ENCODE measurements around the gene SESN2. TPM values are rescaled to one million over a fixed set of nuclear protein-coding genes. Genes with fewer than 3 reads are reported as not detected.
A peak's percentile ranks its signal among the peaks of the same experiment; 100 is the strongest.

Gene SESN2
- polyA plus RNA-seq (2011; rRNA removed) (16.6 and 16.7 TPM in 2 replicates), polyA plus RNA-seq (2017; fragmentation: RNase III; extraction: RNeasy Plus Mini Kit Qiagen cat#74134 plus additional on column Dnase treatment) (5.2 to 5.6 TPM (median 5.6 TPM) in 3 replicates), polyA minus RNA-seq (2011; rRNA and poly(A)+ RNA removed) (25.4 and 29.1 TPM in 2 replicates)
- 6.2 and 7.9 TPM in 2 replicates for polyA plus RNA-seq (2012; cell fraction: cytosol; rRNA removed)
- 12.5 and 16.4 TPM in 2 replicates for polyA plus RNA-seq (2012; cell fraction: nucleus; rRNA removed)

- H3K4me3 ChIP-seq = peak within 1 kb of the TSS; percentile 100
- ChIA-PET POLR2A (interaction anchor here (0.8 to 2.6 kb wide), 9 partner anchors 10 to 389 kb away, joined by 3 to 25 read pairs (median 3); partner anchors contain the start of genes ATP5IF1, MED18 and RNU11), CTCF (interaction anchor here (1.2 to 5.3 kb wide), 2 partner anchors 11 to 101 kb away, joined by 4 to 34 read pairs; no protein-coding TSS in a partner anchor)
- H3K9me3 ChIP-seq = no peaks in the 10 kb centered on the region
- TF ChIP-seq POLR2A (IDR thresholded peaks at IDR 0.05; ENCODE audit: low read length) (peak; percentile 68), CEBPB (IDR thresholded peaks at IDR 0.05) (peak; percentile 39 to 40; a peak in 2 of 4 replicates), NPAS2 (CRISPR knock-in tag; IDR thresholded peaks at IDR 0.05; ENCODE audit: borderline replicate concordance) (no peak), JUN (IDR thresholded peaks at IDR 0.05) (peak in 1 of 2 experiments; percentile 77; a peak in 3 of 5 replicates), PHF8 (IDR thresholded peaks at IDR 0.05; ENCODE audit: borderline replicate concordance, low read depth) (peak; percentile 64), EP300 (IDR thresholded peaks at IDR 0.05) (peak in 1 of 2 experiments; percentile 41; a peak in 1 of 5 replicates)
- TF ChIP-seq, protein P1, sequence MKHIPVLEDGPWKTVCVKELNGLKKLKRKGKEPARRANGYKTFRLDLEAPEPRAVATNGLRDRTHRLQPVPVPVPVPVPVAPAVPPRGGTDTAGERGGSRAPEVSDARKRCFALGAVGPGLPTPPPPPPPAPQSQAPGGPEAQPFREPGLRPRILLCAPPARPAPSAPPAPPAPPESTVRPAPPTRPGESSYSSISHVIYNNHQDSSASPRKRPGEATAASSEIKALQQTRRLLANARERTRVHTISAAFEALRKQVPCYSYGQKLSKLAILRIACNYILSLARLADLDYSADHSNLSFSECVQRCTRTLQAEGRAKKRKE (CRISPR knock-in tag; IDR thresholded peaks at IDR 0.05; ENCODE audit: low read depth) = no peak
- TF ChIP-seq, protein P2, sequence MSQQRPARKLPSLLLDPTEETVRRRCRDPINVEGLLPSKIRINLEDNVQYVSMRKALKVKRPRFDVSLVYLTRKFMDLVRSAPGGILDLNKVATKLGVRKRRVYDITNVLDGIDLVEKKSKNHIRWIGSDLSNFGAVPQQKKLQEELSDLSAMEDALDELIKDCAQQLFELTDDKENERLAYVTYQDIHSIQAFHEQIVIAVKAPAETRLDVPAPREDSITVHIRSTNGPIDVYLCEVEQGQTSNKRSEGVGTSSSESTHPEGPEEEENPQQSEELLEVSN (IDR thresholded peaks at IDR 0.05; ENCODE audit: borderline replicate concordance, low read depth) = no peak
- TF ChIP-seq, protein P3, sequence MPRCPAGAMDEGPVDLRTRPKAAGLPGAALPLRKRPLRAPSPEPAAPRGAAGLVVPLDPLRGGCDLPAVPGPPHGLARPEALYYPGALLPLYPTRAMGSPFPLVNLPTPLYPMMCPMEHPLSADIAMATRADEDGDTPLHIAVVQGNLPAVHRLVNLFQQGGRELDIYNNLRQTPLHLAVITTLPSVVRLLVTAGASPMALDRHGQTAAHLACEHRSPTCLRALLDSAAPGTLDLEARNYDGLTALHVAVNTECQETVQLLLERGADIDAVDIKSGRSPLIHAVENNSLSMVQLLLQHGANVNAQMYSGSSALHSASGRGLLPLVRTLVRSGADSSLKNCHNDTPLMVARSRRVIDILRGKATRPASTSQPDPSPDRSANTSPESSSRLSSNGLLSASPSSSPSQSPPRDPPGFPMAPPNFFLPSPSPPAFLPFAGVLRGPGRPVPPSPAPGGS (IDR thresholded peaks at IDR 0.05) = peak; percentile 88; the same call in 1 of the 3 replicates
- H3K27ac ChIP-seq = peak within 1 kb of the TSS; percentile 99
- H3K4me2 ChIP-seq = peak within 1 kb of the TSS; percentile 82
- ATAC-seq (peak; percentile 94 to 95), DNase-seq (ENCODE audit: low read depth in 1 of 2, low spot score in 1 of 2) (peak; percentile 85 to 94), FAIRE-seq (no peak)
- peaks cover 44% of the 10 kb centered on the region for H3K4me1 ChIP-seq
- 0% methylated on average over 13 of the region's 76 CpGs for WGBS (ENCODE audit: missing lambda C conversion rate)
These were observed at the start of gene SESN2 for GRCh38 chr1:28259252-28259933. Gene SESN2 (plus strand): TSS chr1:28259518. CDS start chr1:28259848, 330 bp downstream.

- Histone ChIP-seq H3K4me3 (no peak overlapping the region), H3K4me1 (0 out of 3 replicates have a peak, but pooled peaks cover 3% of the 10 kb centered on the region), H3K9me3 (no peaks in the 10 kb centered on the region), H3K4me2 (no peak overlapping the region), H3K27ac (no peak overlapping the region)
- 83% methylated on average over 1 of the region's 1 CpG for WGBS (ENCODE audit: missing lambda C conversion rate)
- TF ChIP-seq, protein P4, sequence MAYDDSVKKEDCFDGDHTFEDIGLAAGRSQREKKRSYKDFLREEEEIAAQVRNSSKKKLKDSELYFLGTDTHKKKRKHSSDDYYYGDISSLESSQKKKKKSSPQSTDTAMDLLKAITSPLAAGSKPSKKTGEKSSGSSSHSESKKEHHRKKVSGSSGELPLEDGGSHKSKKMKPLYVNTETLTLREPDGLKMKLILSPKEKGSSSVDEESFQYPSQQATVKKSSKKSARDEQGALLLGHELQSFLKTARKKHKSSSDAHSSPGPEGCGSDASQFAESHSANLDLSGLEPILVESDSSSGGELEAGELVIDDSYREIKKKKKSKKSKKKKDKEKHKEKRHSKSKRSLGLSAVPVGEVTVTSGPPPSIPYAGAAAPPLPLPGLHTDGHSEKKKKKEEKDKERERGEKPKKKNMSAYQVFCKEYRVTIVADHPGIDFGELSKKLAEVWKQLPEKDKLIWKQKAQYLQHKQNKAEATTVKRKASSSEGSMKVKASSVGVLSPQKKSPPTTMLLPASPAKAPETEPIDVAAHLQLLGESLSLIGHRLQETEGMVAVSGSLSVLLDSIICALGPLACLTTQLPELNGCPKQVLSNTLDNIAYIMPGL (CRISPR knock-in tag; IDR thresholded peaks at IDR 0.05; ENCODE audit: borderline replicate concordance) = no peak
- no peak for TF ChIP-seq HEYL (CRISPR knock-in tag; IDR thresholded peaks at IDR 0.05)
- TF ChIP-seq TFCP2L1 (CRISPR knock-in tag; IDR thresholded peaks at IDR 0.05) = no peak
- no peak for TF ChIP-seq CBX2 (IDR thresholded peaks at IDR 0.05; ENCODE audit: borderline replicate concordance, low read depth)
- no peak for TF ChIP-seq EHMT2 (IDR thresholded peaks at IDR 0.05; ENCODE audit: low read depth)
- no peak for TF ChIP-seq FOXS1 (CRISPR knock-in tag; IDR thresholded peaks at IDR 0.05)
- TF ChIP-seq RCOR1 (IDR thresholded peaks at IDR 0.05; ENCODE audit: low read depth, low read length) = no peak
- no peak for TF ChIP-seq EHF (CRISPR knock-in tag; IDR thresholded peaks at IDR 0.05)
- TF ChIP-seq ZFP36 (IDR thresholded peaks at IDR 0.05; ENCODE audit: borderline replicate concordance, partially characterized antibody) = no peak
- no peak for TF ChIP-seq KDM1A (IDR thresholded peaks at IDR 0.05; ENCODE audit: low read depth)
- no peak for TF ChIP-seq HES2 (IDR thresholded peaks at IDR 0.05)
- no peak for TF ChIP-seq ZSCAN20 (CRISPR knock-in tag; IDR thresholded peaks at IDR 0.05)
- no peak for TF ChIP-seq RARB (CRISPR knock-in tag; IDR thresholded peaks at IDR 0.05)
- ChIA-PET CTCF (interaction anchor here (0.7 to 7.7 kb wide), 32 partner anchors 9 to 379 kb away, joined by 3 to 144 read pairs (median 4); partner anchors contain the start of genes EYA3 and PPP1R8), POLR2A (interaction anchor here (1.1 to 1.3 kb wide), 2 partner anchors 118 to 121 kb away, joined by 3 to 6 read pairs; partner anchors contain the start of gene EYA3)
- DNase-seq (ENCODE audit: low read depth in 1 of 2, low spot score in 1 of 2) = no peak
- ATAC-seq = no peak
- no peak for FAIRE-seq
These were observed 49.6 kb upstream of the SESN2 start for GRCh38 chr1:28209700-28210099.

Measured in A549 (cell line).